GM19193 (cell line): ENCODE measurements around the gene VEGFA.

ENCODE experiments used
- POLR2A ChIP-seq: IDR thresholded peaks from 4 replicates; pipeline ENCODE4 v1.6.1; 2011; ENCODE audit not compliant: insufficient read depth, insufficient read length; ENCODE audit errors: extremely low read depth

Gene VEGFA

GRCh38 chr6:43735642-43736199 is 34.3 kb upstream of the VEGFA start:
- TF ChIP-seq POLR2A = no peak

DNA sequence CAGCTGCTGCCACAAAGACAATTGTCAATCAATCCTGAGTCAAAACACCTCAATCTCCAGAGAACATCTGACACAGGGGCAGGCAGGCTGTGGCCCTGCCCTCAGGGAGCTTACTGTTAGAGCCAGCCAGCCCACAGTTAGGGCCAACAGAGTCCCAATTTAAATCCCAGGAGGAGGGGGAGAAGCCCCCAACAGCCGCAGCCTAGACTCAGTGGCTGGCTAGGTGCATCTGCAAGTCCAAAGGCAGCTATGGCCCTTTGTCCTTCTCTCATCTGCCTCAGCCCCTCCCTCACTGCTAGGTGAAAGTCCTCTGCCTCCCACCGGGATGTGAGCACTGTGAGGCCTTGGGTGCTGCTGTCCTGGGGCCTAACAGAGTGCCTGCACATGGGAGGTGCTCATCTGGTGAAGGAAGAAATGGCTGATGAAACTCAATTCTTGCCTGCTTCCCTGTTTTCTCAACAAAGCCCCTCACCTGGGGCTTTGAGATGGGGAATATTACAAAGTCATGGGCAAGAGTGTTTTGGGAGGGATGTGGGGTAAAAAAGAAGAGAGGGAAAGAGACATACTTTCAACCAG is 33.7 kb upstream of the VEGFA start:
- TF ChIP-seq POLR2A = no peak

DNA sequence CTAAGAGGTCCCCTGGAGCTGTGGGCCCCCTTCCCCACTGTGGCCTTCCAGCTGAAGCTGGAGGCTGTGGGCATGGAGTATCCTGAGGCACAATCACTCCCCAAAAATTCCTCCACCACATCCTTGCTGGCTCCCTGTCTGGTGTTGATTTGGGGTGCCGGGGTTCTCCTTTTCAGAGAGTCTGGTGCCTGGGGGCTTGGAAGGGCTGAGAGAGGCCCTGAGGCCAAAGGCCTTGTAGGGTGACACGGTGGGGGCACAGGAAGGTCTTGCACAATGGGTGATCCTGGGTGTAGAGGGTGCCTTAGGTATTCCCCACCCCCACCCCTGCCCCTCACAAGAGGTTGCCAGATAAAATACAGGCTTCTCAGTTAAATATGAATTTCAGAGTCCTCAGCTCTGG is 33.2 kb upstream of the VEGFA start:
- no peak for TF ChIP-seq POLR2A

- TF ChIP-seq POLR2A = no peak
These were observed 32.5 kb upstream of the VEGFA start for GRCh38 chr6:43737272-43738081.

- no peak for TF ChIP-seq POLR2A
These were observed 31.7 kb upstream of the VEGFA start for GRCh38 chr6:43738267-43738676.

DNA sequence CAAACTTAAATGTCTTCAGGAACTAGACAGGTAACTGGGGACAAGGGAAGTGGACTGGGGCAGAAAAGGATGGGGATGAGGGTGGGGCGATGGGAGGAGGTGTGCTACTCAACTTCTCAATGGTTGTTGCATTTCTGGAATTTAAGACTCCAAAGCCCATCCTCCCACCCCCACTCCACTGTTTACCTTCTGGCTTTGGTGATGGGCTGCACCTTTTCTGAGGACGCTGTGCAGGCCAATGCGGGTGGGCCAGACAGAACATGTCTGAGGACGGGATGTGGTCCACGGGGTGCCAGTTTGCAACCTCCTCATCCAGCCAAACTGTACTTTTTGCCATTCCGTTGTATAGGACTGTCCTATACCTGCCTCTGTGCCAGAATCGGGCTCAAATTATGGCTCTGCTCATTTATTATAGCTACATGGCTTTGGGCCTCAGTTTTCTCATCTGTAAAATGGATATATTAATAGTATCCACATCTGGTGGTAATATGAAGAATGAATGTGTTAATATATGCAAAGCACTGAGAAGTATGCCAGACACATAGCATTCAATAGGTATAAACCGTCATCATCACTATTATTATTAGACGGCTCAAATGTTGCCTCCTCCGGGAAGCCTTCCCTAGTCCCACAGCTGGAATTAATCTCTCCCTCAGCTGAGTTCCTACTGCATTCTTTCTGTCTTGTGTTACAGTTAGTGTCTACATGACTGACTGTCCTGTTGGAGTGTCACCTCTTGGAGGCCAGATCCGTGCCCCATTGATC is 31.0 kb upstream of the VEGFA start:
- TF ChIP-seq POLR2A = no peak

DNA sequence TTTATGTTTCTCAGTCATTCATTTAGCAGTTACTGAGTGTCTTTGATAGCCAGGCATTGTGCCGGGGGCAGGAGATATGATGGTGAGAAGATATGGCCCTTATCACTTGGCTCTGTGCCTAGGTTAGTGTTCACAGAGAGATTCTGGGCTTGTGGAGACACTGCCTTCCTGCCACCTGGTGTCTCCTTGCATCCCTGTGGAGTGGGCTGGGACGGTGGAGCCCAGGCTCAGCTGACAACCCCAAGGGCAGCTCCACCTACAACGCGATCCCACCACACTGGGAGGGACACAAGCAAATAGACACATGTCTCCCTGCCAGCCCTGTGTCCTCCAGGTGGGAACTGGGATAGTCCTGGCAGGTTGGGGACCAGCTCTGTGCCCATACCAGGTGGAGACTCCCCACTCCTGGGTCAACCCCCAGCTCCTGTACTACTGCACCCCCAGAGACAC is 30.3 kb upstream of the VEGFA start:
- no peak for TF ChIP-seq POLR2A

- TF ChIP-seq POLR2A = no peak
These were observed 29.6 kb upstream of the VEGFA start for GRCh38 chr6:43740321-43740960.

- TF ChIP-seq POLR2A = no peak
These were observed 28.8 kb upstream of the VEGFA start for GRCh38 chr6:43740961-43741764.

DNA sequence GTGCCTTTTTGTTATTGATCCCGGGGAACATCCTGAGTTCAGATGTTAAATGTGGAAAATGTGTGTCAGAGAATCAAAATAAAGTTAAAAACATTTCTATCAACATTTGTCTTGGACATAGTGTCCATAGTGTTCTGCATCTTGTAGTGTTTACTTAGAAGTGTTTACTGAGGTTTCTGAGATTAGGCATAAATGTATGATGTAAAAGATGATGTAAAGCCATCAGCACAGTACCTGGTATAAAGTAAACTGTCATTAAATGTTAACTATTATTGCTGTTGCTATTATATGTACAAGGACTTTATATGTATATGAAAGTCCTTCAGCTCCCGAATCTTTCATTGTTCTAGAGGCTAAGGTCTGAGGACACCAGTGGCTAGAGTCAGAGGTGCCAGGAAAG is 28.2 kb upstream of the VEGFA start:
- TF ChIP-seq POLR2A = no peak

DNA sequence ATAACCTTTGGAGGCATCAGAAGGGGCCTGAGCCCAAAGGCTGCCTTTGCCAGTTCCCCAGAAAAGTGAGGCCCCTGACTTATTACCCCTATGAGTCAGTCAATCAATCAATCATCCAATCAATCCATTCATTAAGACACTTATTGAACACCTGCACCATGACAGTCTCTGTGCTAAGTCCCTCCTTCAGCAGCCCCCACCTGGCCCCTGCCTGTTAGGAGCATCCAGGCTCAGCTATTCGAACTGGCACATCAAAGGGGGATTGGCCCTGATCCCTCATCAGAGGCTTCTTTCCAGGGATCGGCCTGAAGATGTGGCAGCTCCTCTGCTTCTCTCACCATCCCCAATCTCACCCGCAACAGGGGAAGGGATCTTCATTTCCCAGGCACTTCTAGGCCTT is 27.7 kb upstream of the VEGFA start:
- TF ChIP-seq POLR2A = no peak

- TF ChIP-seq POLR2A = no peak
These were observed 26.9 kb upstream of the VEGFA start for GRCh38 chr6:43742931-43743632.

- no peak for TF ChIP-seq POLR2A
These were observed 26.2 kb upstream of the VEGFA start for GRCh38 chr6:43743682-43744381.

GRCh38 chr6:43744491-43744890 is 25.5 kb upstream of the VEGFA start:
- no peak for TF ChIP-seq POLR2A
